Breast epithelium (tissue), 4 donors: ENCODE data around the gene OSBPL6. TPM values are rescaled to one million over a fixed set of nuclear protein-coding genes. Genes with fewer than 3 reads are reported as not detected.
"Not testable (repeated sequence)": the region's sequence is repeated elsewhere in the genome, so short reads cannot be mapped to it uniquely, and the experiment has no call there.

ENCODE experiments used
- DNase-seq, 2 donors: peaks; one replicate each; pipeline ENCODE4 v3.0.0-alpha.2; 2019; ENCODE audit warnings: low spot score in 2 of 2
- H3K27ac ChIP-seq, 2 donors: fragments of 200-600 bp; sonication (generic) in 1 of 2; one replicate each; pipeline ENCODE4 v1.5.1; 2016 to 2019; ENCODE audit warnings: mild to moderate bottlenecking in 1 of 2
- H3K27me3 ChIP-seq, 2 donors: fragments of 200-600 bp; sonication (generic) in 1 of 2; one replicate each; pipeline versions ENCODE4 v1.5.1 to v1.6.0; 2017 to 2019; ENCODE audit warnings: control low read depth in 1 of 2, mild to moderate bottlenecking in 1 of 2
- H3K36me3 ChIP-seq: fragments of 200-600 bp; one replicate; pipeline ENCODE4 v1.5.1; 2019
- H3K4me1 ChIP-seq, 2 donors: fragments of 200-600 bp; sonication (generic); one replicate each; pipeline ENCODE4 v1.5.1; 2016 to 2019; ENCODE audit warnings: control low read depth in 1 of 2
- H3K4me3 ChIP-seq, 3 donors: fragments of 200-600 bp; sonication (generic); 1 replicate in 2 of 3; 2 replicates in 1 of 3; pipeline ENCODE4 v1.5.1; 2016 to 2019; ENCODE audit warnings: mild to moderate bottlenecking in 3 of 3, moderate library complexity in 2 of 3
- H3K9me3 ChIP-seq, 2 donors: fragments of 200-600 bp; sonication (generic) in 1 of 2; one replicate each; pipeline ENCODE4 v1.5.1; 2016 to 2019; ENCODE audit warnings: control low read depth in 1 of 2
- POLR2A ChIP-seq: fragments of 450-650 bp; IDR thresholded peaks from one replicate; pipeline ENCODE4 v1.6.1; 2016; ENCODE audit warnings: antibody characterized with exemption, mild to moderate bottlenecking, moderate library complexity
- POLR2AphosphoS5 ChIP-seq, 3 donors: sonication (generic); formaldehyde crosslinking; IDR thresholded peaks; one replicate each; pipeline ENCODE4 v1.6.1; 2017; ENCODE audit warnings: antibody characterized with exemption in 3 of 3
- intact Hi-C: fragments of 100-400 bp; cut with DNase I; formaldehyde crosslinking; loops from one replicate; pipeline ENCODE4 v1.15.1; 2023; ENCODE audit warnings: low total_unique reads
- total RNA-seq, 3 donors: library from RNA; depleted of rRNA; stranded (reverse); fragments of >200 nt; gene quantifications; one replicate each; pipeline ENCODE4 v1.1.0, GENCODE V29; 2016
- TF ChIP-seq, protein P1 (sequence below), 3 donors: fragments of 450-650 bp; IDR thresholded peaks; one replicate each; pipeline ENCODE4 v1.5.1; 2016 to 2017; ENCODE audit warnings: antibody characterized with exemption in 3 of 3, mild to moderate bottlenecking in 3 of 3, moderate library complexity in 3 of 3

Gene OSBPL6
- total RNA-seq, 3 donors from 2014 or later, result 1.3 to 4.8 (median 1.8) TPM

GRCh38 chr2:178344121-178344520 is 149.8 kb downstream of the OSBPL6 start:
- no peaks in the 10 kb centered on the region for H3K36me3 ChIP-seq
- H3K9me3 ChIP-seq, result no peaks in the 10 kb centered on the region
- H3K27me3 ChIP-seq, result no peaks in the 10 kb centered on the region
- DNase-seq, result no peak
- H3K4me1 ChIP-seq, result no peaks in the 10 kb centered on the region
- H3K4me3 ChIP-seq, result no peak overlapping the region
- intact Hi-C loops, result no loop called here
- TF ChIP-seq POLR2AphosphoS5 (IDR thresholded peaks at IDR 0.05) (no peak), POLR2A (no peak)
- TF ChIP-seq, protein P1, sequence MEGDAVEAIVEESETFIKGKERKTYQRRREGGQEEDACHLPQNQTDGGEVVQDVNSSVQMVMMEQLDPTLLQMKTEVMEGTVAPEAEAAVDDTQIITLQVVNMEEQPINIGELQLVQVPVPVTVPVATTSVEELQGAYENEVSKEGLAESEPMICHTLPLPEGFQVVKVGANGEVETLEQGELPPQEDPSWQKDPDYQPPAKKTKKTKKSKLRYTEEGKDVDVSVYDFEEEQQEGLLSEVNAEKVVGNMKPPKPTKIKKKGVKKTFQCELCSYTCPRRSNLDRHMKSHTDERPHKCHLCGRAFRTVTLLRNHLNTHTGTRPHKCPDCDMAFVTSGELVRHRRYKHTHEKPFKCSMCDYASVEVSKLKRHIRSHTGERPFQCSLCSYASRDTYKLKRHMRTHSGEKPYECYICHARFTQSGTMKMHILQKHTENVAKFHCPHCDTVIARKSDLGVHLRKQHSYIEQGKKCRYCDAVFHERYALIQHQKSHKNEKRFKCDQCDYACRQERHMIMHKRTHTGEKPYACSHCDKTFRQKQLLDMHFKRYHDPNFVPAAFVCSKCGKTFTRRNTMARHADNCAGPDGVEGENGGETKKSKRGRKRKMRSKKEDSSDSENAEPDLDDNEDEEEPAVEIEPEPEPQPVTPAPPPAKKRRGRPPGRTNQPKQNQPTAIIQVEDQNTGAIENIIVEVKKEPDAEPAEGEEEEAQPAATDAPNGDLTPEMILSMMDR (IDR thresholded peaks at IDR 0.05), result no peak
- no peak overlapping the region for H3K27ac ChIP-seq

GRCh38 chr2:178345951-178346350 is 151.6 kb downstream of the OSBPL6 start:
- Histone ChIP-seq H3K4me3 (no peak overlapping the region), H3K36me3 (no peaks in the 10 kb centered on the region), H3K4me1 (no peaks in the 10 kb centered on the region), H3K27me3 (no peaks in the 10 kb centered on the region), H3K27ac (no peak overlapping the region), H3K9me3 (no peaks in the 10 kb centered on the region)
- intact Hi-C loops, result no loop called here
- DNase-seq, result no peak
- no peak for TF ChIP-seq POLR2AphosphoS5 (IDR thresholded peaks at IDR 0.05)
- no peak for TF ChIP-seq POLR2A

- Histone ChIP-seq H3K27me3 (no peaks in the 10 kb centered on the region), H3K36me3 (no peaks in the 10 kb centered on the region), H3K9me3 (no peaks in the 10 kb centered on the region), H3K27ac (no peak overlapping the region), H3K4me3 (no peak overlapping the region), H3K4me1 (no peaks in the 10 kb centered on the region)
- DNase-seq, result no peak
- TF ChIP-seq POLR2A, result no peak
- no peak for TF ChIP-seq POLR2AphosphoS5 (IDR thresholded peaks at IDR 0.05)
- TF ChIP-seq, protein P1 (IDR thresholded peaks at IDR 0.05), result no peak
- intact Hi-C loops, result no loop called here
These were observed 155.7 kb downstream of the OSBPL6 start for GRCh38 chr2:178350051-178350450.

DNA sequence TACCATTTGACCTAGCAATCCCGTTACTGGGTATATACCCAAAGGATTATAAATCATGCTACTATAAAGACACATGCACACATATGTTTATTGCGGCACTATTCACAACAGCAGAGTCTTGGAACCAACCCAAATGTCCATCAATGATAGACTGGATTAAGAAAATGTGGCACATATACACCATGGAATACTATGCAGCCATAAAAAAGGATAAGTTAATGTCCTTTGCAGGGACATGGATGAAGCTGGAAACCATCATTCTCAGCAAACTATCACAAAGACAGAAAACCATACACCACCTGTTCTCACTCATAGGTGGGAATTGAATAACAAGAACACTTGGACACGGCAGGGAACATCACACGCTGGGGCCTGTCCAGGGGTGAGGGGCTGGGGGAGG is 163.4 kb downstream of the OSBPL6 start:
- intact Hi-C loops, H3K27ac ChIP-seq, H3K4me1 ChIP-seq, DNase-seq, H3K4me3 ChIP-seq, H3K36me3 ChIP-seq, H3K27me3 ChIP-seq: not testable (repeated sequence)
- peaks cover 5 to 18% of the 10 kb centered on the region in 2 donors for H3K9me3 ChIP-seq

- H3K4me3 ChIP-seq, result no peak overlapping the region
- intact Hi-C loops, result no loop called here
- no peaks in the 10 kb centered on the region for H3K36me3 ChIP-seq
- no peak for TF ChIP-seq POLR2A
- no peak for TF ChIP-seq POLR2AphosphoS5 (IDR thresholded peaks at IDR 0.05)
- TF ChIP-seq, protein P1 (IDR thresholded peaks at IDR 0.05), result no peak
- H3K9me3 ChIP-seq, result peaks cover 5 to 18% of the 10 kb centered on the region in 2 donors
- H3K27ac ChIP-seq, result no peak overlapping the region
- no peaks in the 10 kb centered on the region for H3K4me1 ChIP-seq
- no peak for DNase-seq
- H3K27me3 ChIP-seq, result no peaks in the 10 kb centered on the region
These were observed 165.0 kb downstream of the OSBPL6 start for GRCh38 chr2:178359192-178359912.

GRCh38 chr2:178361588-178361987 is 167.3 kb downstream of the OSBPL6 start:
- DNase-seq, result no peak
- H3K4me1 ChIP-seq, result no peaks in the 10 kb centered on the region
- no peak overlapping the region for H3K4me3 ChIP-seq
- H3K36me3 ChIP-seq, result no peaks in the 10 kb centered on the region
- H3K27me3 ChIP-seq, result no peaks in the 10 kb centered on the region
- TF ChIP-seq POLR2A (no peak), POLR2AphosphoS5 (IDR thresholded peaks at IDR 0.05) (no peak)
- TF ChIP-seq, protein P1 (IDR thresholded peaks at IDR 0.05), result no peak
- peaks cover 5 to 15% of the 10 kb centered on the region in 2 donors for H3K9me3 ChIP-seq
- H3K27ac ChIP-seq, result no peak overlapping the region
- intact Hi-C loops, result loop anchor here (5.0 kb wide), 1 partner anchor 436 kb away; no protein-coding TSS in a partner anchor
